Mesenchymal stem cell (in vitro differentiated cells and primary cell): Measurements from ENCODE around the gene PODXL.

Source experiments
- DNase-seq: peaks from one replicate; pipeline ENCODE4 v3.0.0-alpha.2; 2013
- H2AFZ ChIP-seq: one replicate; pipeline ENCODE4 v1.6.1; 2013; ENCODE audit warnings: low read depth, mild to moderate bottlenecking, control low read depth, inconsistent platforms, low read length, moderate library complexity
- H2AK5ac ChIP-seq: 2 replicates; pipeline ENCODE4 v1.6.1; 2013; ENCODE audit warnings: low read length, moderate library complexity, mild to moderate bottlenecking, inconsistent platforms; ENCODE audit not compliant: severe bottlenecking
- H2BK120ac ChIP-seq: one replicate; pipeline ENCODE4 v1.6.1; 2013; ENCODE audit warnings: low read depth, mild to moderate bottlenecking, inconsistent platforms, low read length, moderate library complexity
- H2BK12ac ChIP-seq, 2 experiments: one replicate each; pipeline ENCODE4 v1.6.1; 2013; ENCODE audit warnings: inconsistent platforms in 2 of 2, low read length in 2 of 2, mild to moderate bottlenecking in 2 of 2, moderate library complexity in 2 of 2, control low read depth in 1 of 2
- H2BK15ac ChIP-seq: one replicate; pipeline ENCODE4 v1.6.1; 2013; ENCODE audit warnings: mild to moderate bottlenecking, low read depth, inconsistent platforms; ENCODE audit not compliant: poor library complexity, severe bottlenecking
- H2BK5ac ChIP-seq: 2 replicates; pipeline ENCODE4 v1.6.1; 2013; ENCODE audit warnings: low read depth, mild to moderate bottlenecking, low read length, control low read depth, inconsistent platforms; ENCODE audit not compliant: poor library complexity, severe bottlenecking
- H3K14ac ChIP-seq, 2 experiments: one replicate each; pipeline ENCODE4 v1.6.1; 2013; ENCODE audit warnings: inconsistent platforms in 2 of 2, low read length in 2 of 2, control low read depth in 1 of 2, mild to moderate bottlenecking in 1 of 2, moderate library complexity in 1 of 2
- H3K18ac ChIP-seq, 2 experiments: one replicate each; pipeline ENCODE4 v1.6.1; 2013; ENCODE audit warnings: inconsistent platforms in 2 of 2, low read length in 2 of 2, control low read depth in 1 of 2, low read depth in 1 of 2, mild to moderate bottlenecking in 1 of 2
- H3K23ac ChIP-seq, 2 experiments: one replicate each; pipeline ENCODE4 v1.6.1; 2013; ENCODE audit warnings: inconsistent platforms in 2 of 2, low read length in 2 of 2, mild to moderate bottlenecking in 2 of 2, moderate library complexity in 2 of 2, control low read depth in 1 of 2
- H3K27ac ChIP-seq: 2 replicates; pipeline ENCODE4 v1.5.1; 2013; ENCODE audit warnings: mild to moderate bottlenecking, moderate library complexity, low read length, control low read depth, inconsistent platforms; ENCODE audit not compliant: poor library complexity, severe bottlenecking
- H3K27me3 ChIP-seq, 2 experiments: 2 replicates each; pipeline versions ENCODE4 v1.6.1 to v1.7.0; 2013; ENCODE audit warnings: low read length in 2 of 2, mild to moderate bottlenecking in 2 of 2, moderate library complexity in 2 of 2, control low read depth in 1 of 2, inconsistent platforms in 1 of 2; ENCODE audit not compliant: control insufficient read depth in 1 of 2, insufficient read depth in 1 of 2
- H3K36me3 ChIP-seq, 2 experiments: 2 replicates each; pipeline versions ENCODE4 v1.6.1 to v1.7.0; 2013; ENCODE audit warnings: low read length in 2 of 2, control low read depth in 1 of 2, inconsistent platforms in 1 of 2, low read depth in 1 of 2, mild to moderate bottlenecking in 1 of 2; ENCODE audit not compliant: insufficient read depth in 2 of 2, control insufficient read depth in 1 of 2
- H3K4ac ChIP-seq, 2 experiments: one replicate each; pipeline ENCODE4 v1.6.1; 2013; ENCODE audit warnings: inconsistent platforms in 2 of 2, low read length in 2 of 2, mild to moderate bottlenecking in 2 of 2, moderate library complexity in 2 of 2, control low read depth in 1 of 2, low read depth in 1 of 2
- H3K4me1 ChIP-seq: 2 replicates; pipeline ENCODE4 v1.6.1; 2013; ENCODE audit warnings: low read depth, low read length, control low read depth; ENCODE audit not compliant: control insufficient read depth, insufficient read depth
- H3K4me2 ChIP-seq: 2 replicates; pipeline ENCODE4 v1.6.1; 2013; ENCODE audit warnings: low read length, mild to moderate bottlenecking, inconsistent platforms; ENCODE audit not compliant: poor library complexity, severe bottlenecking
- H3K4me3 ChIP-seq, 2 experiments: 2 replicates each; pipeline versions ENCODE4 v1.5.1 to v1.7.0; 2013; ENCODE audit warnings: low read length in 2 of 2, mild to moderate bottlenecking in 2 of 2, control low read depth in 1 of 2, low read depth in 1 of 2; ENCODE audit not compliant: insufficient read depth in 1 of 2
- H3K79me1 ChIP-seq: replicated peaks from 2 replicates; pipeline ENCODE4 v1.6.1; 2013; ENCODE audit warnings: mild to moderate bottlenecking, control low read depth, low read length, inconsistent platforms; ENCODE audit not compliant: poor library complexity, severe bottlenecking
- H3K9ac ChIP-seq: 2 replicates; pipeline ENCODE4 v1.7.0; 2013; ENCODE audit warnings: mild to moderate bottlenecking, low read length, moderate library complexity
- H3K9me3 ChIP-seq: 2 replicates; pipeline ENCODE4 v1.7.0; 2013; ENCODE audit warnings: mild to moderate bottlenecking, low read length; ENCODE audit not compliant: control insufficient read depth
- H4K8ac ChIP-seq: one replicate; pipeline ENCODE4 v1.6.1; 2013; ENCODE audit warnings: inconsistent platforms, mild to moderate bottlenecking, low read length, moderate library complexity
- H4K91ac ChIP-seq: one replicate; pipeline ENCODE4 v1.6.1; 2013; ENCODE audit warnings: mild to moderate bottlenecking, low read length, inconsistent platforms
- WGBS: methylation state at CpG from one replicate; pipeline ENCODE4 v1.1.7; 2013; ENCODE audit warnings: mixed read lengths; 5-methylcytosine and 5-hydroxymethylcytosine counted together

PODXL gene

DNA sequence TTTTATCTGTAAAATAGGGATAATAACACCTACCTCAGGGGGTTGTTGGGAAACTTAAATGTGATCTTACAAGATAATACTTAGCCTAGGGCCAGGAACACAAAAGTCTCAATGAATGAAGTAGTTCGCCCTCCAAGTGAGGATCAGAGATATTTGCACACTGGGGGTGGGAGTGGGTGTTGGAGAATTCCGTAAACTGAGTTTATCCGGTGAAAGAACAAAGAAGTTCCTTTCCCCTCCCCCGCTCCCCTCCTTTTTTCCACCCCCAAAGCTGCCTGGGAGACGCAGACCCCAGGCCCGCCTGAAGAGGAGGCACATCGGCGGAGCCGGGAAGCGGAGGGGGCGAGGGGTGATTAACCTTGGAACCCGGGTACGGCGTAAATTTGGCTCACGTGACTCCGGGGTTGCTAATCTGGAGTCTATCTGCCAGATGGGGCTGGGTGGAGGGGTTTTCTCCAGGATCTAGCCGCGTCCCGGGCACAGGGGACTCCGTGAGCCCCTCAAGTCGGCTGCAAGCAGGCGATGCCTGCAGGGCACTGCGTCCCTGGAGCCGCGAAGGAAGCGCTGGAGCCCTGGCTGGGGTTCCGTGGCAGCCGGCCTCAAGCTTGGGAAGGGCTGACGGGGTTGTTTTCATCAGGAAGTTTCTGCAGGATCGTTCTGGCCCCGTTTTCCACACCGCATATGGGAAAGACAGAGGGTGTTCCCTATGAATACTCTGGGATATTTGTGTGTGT, 1.4 kb upstream of the PODXL start:
- H3K79me1 ChIP-seq, result no peaks in the 10 kb centered on the region
- peak overlapping the region; percentile 29 for H2AFZ ChIP-seq
- H4K91ac ChIP-seq, result no peak overlapping the region
- H2BK12ac ChIP-seq, result peak overlapping the region in 1 of 2 experiments; percentile 60
- no peaks in the 10 kb centered on the region for H3K9me3 ChIP-seq
- H2BK15ac ChIP-seq, result no peak overlapping the region
- H2AK5ac ChIP-seq, result no peak overlapping the region
- H3K4ac ChIP-seq, result no peak overlapping the region
- no peaks in the 10 kb centered on the region for H3K36me3 ChIP-seq
- H3K4me1 ChIP-seq, result peaks cover 17% of the 10 kb centered on the region
- peak; percentile 19 for DNase-seq
- peak overlapping the region; percentile 37 to 80 for H3K4me3 ChIP-seq
- peaks cover 0 to 63% of the 10 kb centered on the region in 2 experiments for H3K27me3 ChIP-seq
- peak overlapping the region in 1 of 2 experiments; percentile 53 for H3K14ac ChIP-seq
- H3K18ac ChIP-seq, result peak overlapping the region in 1 of 2 experiments; percentile 34
- H2BK5ac ChIP-seq, result no peak overlapping the region
- H3K4me2 ChIP-seq, result peak overlapping the region; percentile 95
- H3K9ac ChIP-seq, result peak overlapping the region; percentile 88
- WGBS, result 2% methylated on average over 28 of the region's 32 CpGs
- peak overlapping the region; percentile 56 for H4K8ac ChIP-seq
- no peak overlapping the region for H2BK120ac ChIP-seq
- no peak overlapping the region for H3K27ac ChIP-seq
- H3K23ac ChIP-seq, result no peak overlapping the region

GRCh38 chr7:131556909-131557651, 652 bp upstream of the PODXL start:
- H2BK120ac ChIP-seq, result no peak overlapping the region
- no peak overlapping the region for H2BK5ac ChIP-seq
- H3K27ac ChIP-seq, result no peak overlapping the region
- no peak overlapping the region for H3K14ac ChIP-seq
- H2AK5ac ChIP-seq, result no peak overlapping the region
- H3K36me3 ChIP-seq, result no peaks in the 10 kb centered on the region
- peak overlapping the region in 1 of 2 experiments; percentile 23 for H3K23ac ChIP-seq
- peaks cover 0 to 71% of the 10 kb centered on the region in 2 experiments for H3K27me3 ChIP-seq
- no peaks in the 10 kb centered on the region for H3K9me3 ChIP-seq
- no peaks in the 10 kb centered on the region for H3K79me1 ChIP-seq
- H4K8ac ChIP-seq, result no peak overlapping the region
- 1% methylated on average over 19 of the region's 25 CpGs for WGBS
- H3K4ac ChIP-seq, result no peak overlapping the region
- H2AFZ ChIP-seq, result peak overlapping the region; percentile 55
- no peak overlapping the region for H3K18ac ChIP-seq
- H2BK15ac ChIP-seq, result no peak overlapping the region
- H3K9ac ChIP-seq, result peak overlapping the region; percentile 88
- DNase-seq, result no peak
- H3K4me1 ChIP-seq, result peaks cover 19% of the 10 kb centered on the region
- peak overlapping the region; percentile 81 for H3K4me2 ChIP-seq
- no peak overlapping the region for H4K91ac ChIP-seq
- H3K4me3 ChIP-seq, result peak overlapping the region; percentile 55 to 80
- peak overlapping the region in 1 of 2 experiments; percentile 50 for H2BK12ac ChIP-seq

GRCh38 chr7:131555552-131556052, 826 bp downstream of the PODXL start:
- no peak overlapping the region for H3K4ac ChIP-seq
- H2BK5ac ChIP-seq, result no peak overlapping the region
- H2BK120ac ChIP-seq, result no peak overlapping the region
- H3K27ac ChIP-seq, result no peak overlapping the region
- H3K79me1 ChIP-seq, result no peaks in the 10 kb centered on the region
- H2BK15ac ChIP-seq, result no peak overlapping the region
- H3K4me1 ChIP-seq, result peaks cover 19% of the 10 kb centered on the region
- no peak overlapping the region for H2BK12ac ChIP-seq
- no peak overlapping the region for H4K8ac ChIP-seq
- no peak overlapping the region for H2AK5ac ChIP-seq
- peak overlapping the region; percentile 54 for H3K9ac ChIP-seq
- no peak overlapping the region for H3K18ac ChIP-seq
- WGBS, result 3% methylated on average over 30 of the region's 30 CpGs
- peak overlapping the region; percentile 80 for H2AFZ ChIP-seq
- no peak for DNase-seq
- H3K36me3 ChIP-seq, result no peaks in the 10 kb centered on the region
- no peak overlapping the region for H3K14ac ChIP-seq
- H3K4me2 ChIP-seq, result peak overlapping the region; percentile 94
- peaks cover 0 to 72% of the 10 kb centered on the region in 2 experiments for H3K27me3 ChIP-seq
- no peaks in the 10 kb centered on the region for H3K9me3 ChIP-seq
- no peak overlapping the region for H4K91ac ChIP-seq
- no peak overlapping the region for H3K23ac ChIP-seq
- H3K4me3 ChIP-seq, result peak overlapping the region; percentile 57 to 78
